ENCODE data around the gene ROR2.

The ROR2 gene

DNA sequence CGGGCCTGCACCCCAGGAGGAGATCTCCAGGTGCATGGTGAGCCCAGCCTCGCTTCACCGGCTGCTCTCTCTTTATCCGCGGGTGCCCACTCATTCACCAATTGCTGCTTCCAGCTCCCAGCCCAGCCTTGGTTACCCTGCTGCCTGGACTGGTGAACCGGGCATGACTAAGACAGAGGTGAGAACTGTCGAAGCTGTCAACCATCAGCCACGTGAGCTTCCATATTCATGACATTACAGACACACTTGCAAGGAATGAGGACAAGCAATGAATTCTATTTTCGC lies 220.5 kb downstream of the ROR2 start:
- ATAC-seq: no peak
- TF ChIP-seq ZNF565 (CRISPR knock-in tag; conservative IDR thresholded peaks at IDR 0.05; ENCODE audit: low read depth) (no peak), ARNTL (CRISPR knock-in tag; IDR thresholded peaks at IDR 0.05; ENCODE audit: borderline replicate concordance, low read depth) (no peak), RARB (CRISPR knock-in tag; IDR thresholded peaks at IDR 0.05) (no peak), ISL1 (CRISPR knock-in tag; IDR thresholded peaks at IDR 0.05) (no peak), ZNF70 (CRISPR knock-in tag; IDR thresholded peaks at IDR 0.05) (no peak), GLIS3 (CRISPR knock-in tag; IDR thresholded peaks at IDR 0.05) (no peak), TCF4 (CRISPR knock-in tag; IDR thresholded peaks at IDR 0.05; ENCODE audit: borderline replicate concordance) (no peak), PPARA (CRISPR knock-in tag; IDR thresholded peaks at IDR 0.05; ENCODE audit: borderline replicate concordance) (no peak), ZFP3 (CRISPR knock-in tag; IDR thresholded peaks at IDR 0.05) (no peak), ZC3H10 (CRISPR knock-in tag; IDR thresholded peaks at IDR 0.05) (no peak)
- TF ChIP-seq, protein P1, sequence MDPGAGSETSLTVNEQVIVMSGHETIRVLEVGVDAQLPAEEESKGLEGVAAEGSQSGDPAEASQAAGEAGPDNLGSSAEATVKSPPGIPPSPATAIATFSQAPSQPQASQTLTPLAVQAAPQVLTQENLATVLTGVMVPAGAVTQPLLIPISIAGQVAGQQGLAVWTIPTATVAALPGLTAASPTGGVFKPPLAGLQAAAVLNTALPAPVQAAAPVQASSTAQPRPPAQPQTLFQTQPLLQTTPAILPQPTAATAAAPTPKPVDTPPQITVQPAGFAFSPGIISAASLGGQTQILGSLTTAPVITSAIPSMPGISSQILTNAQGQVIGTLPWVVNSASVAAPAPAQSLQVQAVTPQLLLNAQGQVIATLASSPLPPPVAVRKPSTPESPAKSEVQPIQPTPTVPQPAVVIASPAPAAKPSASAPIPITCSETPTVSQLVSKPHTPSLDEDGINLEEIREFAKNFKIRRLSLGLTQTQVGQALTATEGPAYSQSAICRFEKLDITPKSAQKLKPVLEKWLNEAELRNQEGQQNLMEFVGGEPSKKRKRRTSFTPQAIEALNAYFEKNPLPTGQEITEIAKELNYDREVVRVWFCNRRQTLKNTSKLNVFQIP (CRISPR knock-in tag; IDR thresholded peaks at IDR 0.05; ENCODE audit: borderline replicate concordance, low read depth): no peak
- TF ChIP-seq, protein P2, sequence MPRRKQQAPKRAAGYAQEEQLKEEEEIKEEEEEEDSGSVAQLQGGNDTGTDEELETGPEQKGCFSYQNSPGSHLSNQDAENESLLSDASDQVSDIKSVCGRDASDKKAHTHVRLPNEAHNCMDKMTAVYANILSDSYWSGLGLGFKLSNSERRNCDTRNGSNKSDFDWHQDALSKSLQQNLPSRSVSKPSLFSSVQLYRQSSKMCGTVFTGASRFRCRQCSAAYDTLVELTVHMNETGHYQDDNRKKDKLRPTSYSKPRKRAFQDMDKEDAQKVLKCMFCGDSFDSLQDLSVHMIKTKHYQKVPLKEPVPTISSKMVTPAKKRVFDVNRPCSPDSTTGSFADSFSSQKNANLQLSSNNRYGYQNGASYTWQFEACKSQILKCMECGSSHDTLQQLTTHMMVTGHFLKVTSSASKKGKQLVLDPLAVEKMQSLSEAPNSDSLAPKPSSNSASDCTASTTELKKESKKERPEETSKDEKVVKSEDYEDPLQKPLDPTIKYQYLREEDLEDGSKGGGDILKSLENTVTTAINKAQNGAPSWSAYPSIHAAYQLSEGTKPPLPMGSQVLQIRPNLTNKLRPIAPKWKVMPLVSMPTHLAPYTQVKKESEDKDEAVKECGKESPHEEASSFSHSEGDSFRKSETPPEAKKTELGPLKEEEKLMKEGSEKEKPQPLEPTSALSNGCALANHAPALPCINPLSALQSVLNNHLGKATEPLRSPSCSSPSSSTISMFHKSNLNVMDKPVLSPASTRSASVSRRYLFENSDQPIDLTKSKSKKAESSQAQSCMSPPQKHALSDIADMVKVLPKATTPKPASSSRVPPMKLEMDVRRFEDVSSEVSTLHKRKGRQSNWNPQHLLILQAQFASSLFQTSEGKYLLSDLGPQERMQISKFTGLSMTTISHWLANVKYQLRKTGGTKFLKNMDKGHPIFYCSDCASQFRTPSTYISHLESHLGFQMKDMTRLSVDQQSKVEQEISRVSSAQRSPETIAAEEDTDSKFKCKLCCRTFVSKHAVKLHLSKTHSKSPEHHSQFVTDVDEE (CRISPR knock-in tag; IDR thresholded peaks at IDR 0.05): no peak
- TF ChIP-seq, protein P3, sequence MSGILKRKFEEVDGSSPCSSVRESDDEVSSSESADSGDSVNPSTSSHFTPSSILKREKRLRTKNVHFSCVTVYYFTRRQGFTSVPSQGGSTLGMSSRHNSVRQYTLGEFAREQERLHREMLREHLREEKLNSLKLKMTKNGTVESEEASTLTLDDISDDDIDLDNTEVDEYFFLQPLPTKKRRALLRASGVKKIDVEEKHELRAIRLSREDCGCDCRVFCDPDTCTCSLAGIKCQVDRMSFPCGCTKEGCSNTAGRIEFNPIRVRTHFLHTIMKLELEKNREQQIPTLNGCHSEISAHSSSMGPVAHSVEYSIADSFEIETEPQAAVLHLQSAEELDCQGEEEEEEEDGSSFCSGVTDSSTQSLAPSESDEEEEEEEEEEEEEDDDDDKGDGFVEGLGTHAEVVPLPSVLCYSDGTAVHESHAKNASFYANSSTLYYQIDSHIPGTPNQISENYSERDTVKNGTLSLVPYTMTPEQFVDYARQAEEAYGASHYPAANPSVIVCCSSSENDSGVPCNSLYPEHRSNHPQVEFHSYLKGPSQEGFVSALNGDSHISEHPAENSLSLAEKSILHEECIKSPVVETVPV (CRISPR knock-in tag; IDR thresholded peaks at IDR 0.05): no peak
- TF ChIP-seq, protein P4, sequence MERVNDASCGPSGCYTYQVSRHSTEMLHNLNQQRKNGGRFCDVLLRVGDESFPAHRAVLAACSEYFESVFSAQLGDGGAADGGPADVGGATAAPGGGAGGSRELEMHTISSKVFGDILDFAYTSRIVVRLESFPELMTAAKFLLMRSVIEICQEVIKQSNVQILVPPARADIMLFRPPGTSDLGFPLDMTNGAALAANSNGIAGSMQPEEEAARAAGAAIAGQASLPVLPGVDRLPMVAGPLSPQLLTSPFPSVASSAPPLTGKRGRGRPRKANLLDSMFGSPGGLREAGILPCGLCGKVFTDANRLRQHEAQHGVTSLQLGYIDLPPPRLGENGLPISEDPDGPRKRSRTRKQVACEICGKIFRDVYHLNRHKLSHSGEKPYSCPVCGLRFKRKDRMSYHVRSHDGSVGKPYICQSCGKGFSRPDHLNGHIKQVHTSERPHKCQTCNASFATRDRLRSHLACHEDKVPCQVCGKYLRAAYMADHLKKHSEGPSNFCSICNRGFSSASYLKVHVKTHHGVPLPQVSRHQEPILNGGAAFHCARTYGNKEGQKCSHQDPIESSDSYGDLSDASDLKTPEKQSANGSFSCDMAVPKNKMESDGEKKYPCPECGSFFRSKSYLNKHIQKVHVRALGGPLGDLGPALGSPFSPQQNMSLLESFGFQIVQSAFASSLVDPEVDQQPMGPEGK (CRISPR knock-in tag; IDR thresholded peaks at IDR 0.05; ENCODE audit: borderline replicate concordance): no peak
- TF ChIP-seq, protein P5, sequence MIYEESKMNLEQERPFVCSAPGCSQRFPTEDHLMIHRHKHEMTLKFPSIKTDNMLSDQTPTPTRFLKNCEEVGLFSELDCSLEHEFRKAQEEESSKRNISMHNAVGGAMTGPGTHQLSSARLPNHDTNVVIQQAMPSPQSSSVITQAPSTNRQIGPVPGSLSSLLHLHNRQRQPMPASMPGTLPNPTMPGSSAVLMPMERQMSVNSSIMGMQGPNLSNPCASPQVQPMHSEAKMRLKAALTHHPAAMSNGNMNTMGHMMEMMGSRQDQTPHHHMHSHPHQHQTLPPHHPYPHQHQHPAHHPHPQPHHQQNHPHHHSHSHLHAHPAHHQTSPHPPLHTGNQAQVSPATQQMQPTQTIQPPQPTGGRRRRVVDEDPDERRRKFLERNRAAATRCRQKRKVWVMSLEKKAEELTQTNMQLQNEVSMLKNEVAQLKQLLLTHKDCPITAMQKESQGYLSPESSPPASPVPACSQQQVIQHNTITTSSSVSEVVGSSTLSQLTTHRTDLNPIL (CRISPR knock-in tag; IDR thresholded peaks at IDR 0.05; ENCODE audit: low read depth): no peak

DNA sequence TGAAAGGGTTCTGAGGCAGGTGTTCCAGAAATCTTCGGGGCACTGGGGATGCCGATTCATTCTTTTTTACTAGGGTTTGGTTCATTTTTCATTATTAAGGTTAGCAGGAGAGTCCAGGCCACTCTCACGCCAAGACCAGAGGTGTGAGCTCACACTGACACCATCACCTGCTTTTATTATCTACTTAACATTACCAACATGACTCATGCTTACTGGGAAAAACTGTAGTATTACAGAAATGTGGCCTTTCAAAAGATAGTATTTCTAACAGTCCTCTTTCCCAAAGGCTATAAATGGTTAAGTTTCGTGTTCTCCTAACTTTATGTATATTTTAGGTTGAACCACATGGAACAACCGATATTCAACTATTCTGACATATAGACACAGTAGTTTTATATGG lies 222.1 kb downstream of the ROR2 start:
- no peak for ATAC-seq
- TF ChIP-seq ZFP3 (CRISPR knock-in tag; IDR thresholded peaks at IDR 0.05) (no peak), ISL1 (CRISPR knock-in tag; IDR thresholded peaks at IDR 0.05) (no peak), ZNF565 (CRISPR knock-in tag; conservative IDR thresholded peaks at IDR 0.05; ENCODE audit: low read depth) (no peak), ZNF70 (CRISPR knock-in tag; IDR thresholded peaks at IDR 0.05) (no peak), TOX (CRISPR knock-in tag; IDR thresholded peaks at IDR 0.05; ENCODE audit: borderline replicate concordance) (no peak), OSR1 (CRISPR knock-in tag; IDR thresholded peaks at IDR 0.05) (no peak), ARNTL (CRISPR knock-in tag; IDR thresholded peaks at IDR 0.05; ENCODE audit: borderline replicate concordance, low read depth) (no peak), BACH2 (CRISPR knock-in tag; IDR thresholded peaks at IDR 0.05; ENCODE audit: borderline replicate concordance) (no peak), SNAI2 (CRISPR knock-in tag; IDR thresholded peaks at IDR 0.05) (no peak)
- TF ChIP-seq, protein P4 (CRISPR knock-in tag; IDR thresholded peaks at IDR 0.05; ENCODE audit: borderline replicate concordance): no peak
- TF ChIP-seq, protein P5 (CRISPR knock-in tag; IDR thresholded peaks at IDR 0.05; ENCODE audit: low read depth): no peak
- TF ChIP-seq, protein P2 (CRISPR knock-in tag; IDR thresholded peaks at IDR 0.05): no peak
- TF ChIP-seq, protein P1 (CRISPR knock-in tag; IDR thresholded peaks at IDR 0.05; ENCODE audit: borderline replicate concordance, low read depth): no peak
- TF ChIP-seq, protein P3 (CRISPR knock-in tag; IDR thresholded peaks at IDR 0.05): no peak

All from SK-N-SH treated with all-trans-retinoic acid at 6 μM for 48 hours (cell line).